Measurements from ENCODE around the gene PGM2.

GRCh38 chr4:37818752-37819151 is 7.7 kb upstream of the PGM2 start:
- TF ChIP-seq EZH2phosphoT487 (IDR thresholded peaks at IDR 0.05; ENCODE audit: low read length) (no peak), EZH2 (optimal IDR thresholded peaks at IDR 0.05; ENCODE audit: low read depth, low read length) (no peak)

Data from MM.1S (cell line).